Vagina (tissue), 2 donors: ENCODE data around the gene COL24A1. TPM values are rescaled to one million over a fixed set of nuclear protein-coding genes. Genes with fewer than 3 reads are reported as not detected.

Experiments used
- DNase-seq, 2 donors: peaks; one replicate each; pipeline ENCODE4 v3.0.0-alpha.2; 2017; ENCODE audit errors: extremely low spot score in 2 of 2
- H3K27ac ChIP-seq: fragments of 200-600 bp; sonication (generic); one replicate; pipeline ENCODE4 v1.5.1; 2019
- H3K27me3 ChIP-seq: fragments of 200-600 bp; sonication (generic); one replicate; pipeline ENCODE4 v1.5.1; 2019
- H3K36me3 ChIP-seq, 2 donors: fragments of 200-600 bp; sonication (generic); one replicate each; pipeline ENCODE4 v1.5.1; 2017 to 2019
- H3K4me1 ChIP-seq: fragments of 200-600 bp; sonication (generic); one replicate; pipeline ENCODE4 v1.5.1; 2019
- H3K4me3 ChIP-seq, 2 donors: fragments of 200-600 bp; sonication (generic); 1 replicate in 1 of 2; 2 replicates in 1 of 2; pipeline ENCODE4 v1.5.1; 2016 to 2019
- H3K9me3 ChIP-seq: fragments of 200-600 bp; sonication (generic); one replicate; pipeline ENCODE4 v1.5.1; 2019
- CTCF ChIP-seq, 3 experiments: fragments of 450-650 bp in 2 of 3; fragments of 200-600 bp in 1 of 3; sonication (generic) in 1 of 3; IDR thresholded peaks; one replicate each; pipeline ENCODE4 v1.5.1; 2017 to 2019; ENCODE audit warnings: antibody characterized with exemption in 3 of 3, mild to moderate bottlenecking in 2 of 3, moderate library complexity in 2 of 3
- POLR2A ChIP-seq, 2 donors: fragments of 450-650 bp; IDR thresholded peaks; one replicate each; pipeline ENCODE4 v1.6.1; 2017; ENCODE audit warnings: antibody characterized with exemption in 2 of 2, mild to moderate bottlenecking in 2 of 2, moderate library complexity in 2 of 2
- POLR2AphosphoS5 ChIP-seq, 2 donors: sonication (generic); formaldehyde crosslinking; IDR thresholded peaks; one replicate each; pipeline ENCODE4 v1.9.0; 2017; ENCODE audit warnings: antibody characterized with exemption in 2 of 2, mild to moderate bottlenecking in 2 of 2, low read depth in 1 of 2; ENCODE audit not compliant: insufficient read depth in 1 of 2
- intact Hi-C: fragments of 100-400 bp; cut with DNase I; formaldehyde crosslinking; loops from one replicate; pipeline ENCODE4 v1.15.1; 2023
- total RNA-seq: library from RNA; depleted of rRNA; stranded (reverse); fragments of >200 nt; gene quantifications from one replicate; pipeline ENCODE4 v1.2.3, GENCODE V29; 2016

Gene COL24A1
- total RNA-seq, 1 donor from 2014 or later = 0.98 TPM

GRCh38 chr1:86000601-86001000 is 156.0 kb downstream of the COL24A1 start:
- H3K36me3 ChIP-seq = no peaks in the 10 kb centered on the region
- intact Hi-C loops = no loop called here
- no peak for DNase-seq
- no peak overlapping the region for H3K27ac ChIP-seq
- H3K4me1 ChIP-seq = no peaks in the 10 kb centered on the region
- no peak for TF ChIP-seq POLR2A (IDR thresholded peaks at IDR 0.05)
- no peaks in the 10 kb centered on the region for H3K9me3 ChIP-seq
- no peaks in the 10 kb centered on the region for H3K27me3 ChIP-seq
- H3K4me3 ChIP-seq = no peak overlapping the region

- no peaks in the 10 kb centered on the region for H3K4me1 ChIP-seq
- no peak overlapping the region for H3K4me3 ChIP-seq
- no peaks in the 10 kb centered on the region for H3K27me3 ChIP-seq
- H3K9me3 ChIP-seq = no peaks in the 10 kb centered on the region
- intact Hi-C loops = no loop called here
- TF ChIP-seq POLR2A (IDR thresholded peaks at IDR 0.05) = no peak
- no peak for TF ChIP-seq POLR2AphosphoS5 (IDR thresholded peaks at IDR 0.05; ENCODE audit: insufficient read depth in 1 of 2, low read depth in 1 of 2)
- no peak for TF ChIP-seq CTCF (IDR thresholded peaks at IDR 0.05)
- no peaks in the 10 kb centered on the region for H3K36me3 ChIP-seq
- H3K27ac ChIP-seq = no peak overlapping the region
- DNase-seq = no peak
Measured at GRCh38 chr1:85998105-85998855, 158.3 kb downstream of the COL24A1 start.

- H3K9me3 ChIP-seq = no peaks in the 10 kb centered on the region
- no peak overlapping the region for H3K27ac ChIP-seq
- TF ChIP-seq POLR2AphosphoS5 (IDR thresholded peaks at IDR 0.05; ENCODE audit: insufficient read depth in 1 of 2, low read depth in 1 of 2) = no peak
- TF ChIP-seq POLR2A (IDR thresholded peaks at IDR 0.05) = no peak
- no peak for TF ChIP-seq CTCF (IDR thresholded peaks at IDR 0.05)
- intact Hi-C loops = no loop called here
- no peaks in the 10 kb centered on the region for H3K27me3 ChIP-seq
- H3K4me1 ChIP-seq = no peaks in the 10 kb centered on the region
- DNase-seq = no peak
- H3K4me3 ChIP-seq = peak overlapping the region in 1 of 2 donors; percentile 3
- H3K36me3 ChIP-seq = no peaks in the 10 kb centered on the region
Measured at GRCh38 chr1:85992791-85993190, 163.8 kb downstream of the COL24A1 start.

GRCh38 chr1:85991261-85991660 is 165.3 kb downstream of the COL24A1 start:
- intact Hi-C loops = no loop called here
- no peak for TF ChIP-seq POLR2AphosphoS5 (IDR thresholded peaks at IDR 0.05; ENCODE audit: insufficient read depth in 1 of 2, low read depth in 1 of 2)
- TF ChIP-seq CTCF (IDR thresholded peaks at IDR 0.05) = no peak
- TF ChIP-seq POLR2A (IDR thresholded peaks at IDR 0.05) = no peak
- Histone ChIP-seq H3K27me3 (no peaks in the 10 kb centered on the region), H3K27ac (no peak overlapping the region), H3K4me1 (no peaks in the 10 kb centered on the region), H3K9me3 (no peaks in the 10 kb centered on the region), H3K4me3 (no peak overlapping the region), H3K36me3 (no peaks in the 10 kb centered on the region)
- no peak for DNase-seq

- TF ChIP-seq POLR2A (IDR thresholded peaks at IDR 0.05) (no peak), CTCF (IDR thresholded peaks at IDR 0.05) (no peak), POLR2AphosphoS5 (IDR thresholded peaks at IDR 0.05; ENCODE audit: insufficient read depth in 1 of 2, low read depth in 1 of 2) (no peak)
- no peak overlapping the region for H3K27ac ChIP-seq
- H3K9me3 ChIP-seq = no peaks in the 10 kb centered on the region
- intact Hi-C loops = no loop called here
- no peaks in the 10 kb centered on the region for H3K36me3 ChIP-seq
- no peaks in the 10 kb centered on the region for H3K4me1 ChIP-seq
- no peaks in the 10 kb centered on the region for H3K27me3 ChIP-seq
- DNase-seq = no peak
- no peak overlapping the region for H3K4me3 ChIP-seq
Measured at GRCh38 chr1:85984636-85985035, 171.9 kb downstream of the COL24A1 start.
